ENCODE results near the gene PRKCE. TPM values are rescaled to one million over a fixed set of nuclear protein-coding genes. Genes with fewer than 3 reads are reported as not detected.

Gene PRKCE
- total and polyA plus RNA-seq, 2 of the 8 experiments (the other 6 are each of a cell fraction or from before 2014, with no cell fraction given): 0.54 to 2.1 TPM

GRCh38 chr2:45622336-45623075, 29.0 kb upstream of the PRKCE start:
- TF ChIP-seq ZNF274 (IDR thresholded peaks at IDR 0.05; ENCODE audit: borderline replicate concordance, extremely low read depth, low read length) (no peak), POLR2AphosphoS5 (IDR thresholded peaks at IDR 0.05; ENCODE audit: low read depth, low read length) (no peak), PHF8 (conservative IDR thresholded peaks at IDR 0.05; ENCODE audit: low read depth, low read length) (no peak), SIRT6 (IDR thresholded peaks at IDR 0.05; ENCODE audit: low read length) (no peak), CEBPB (IDR thresholded peaks at IDR 0.05; ENCODE audit: low read depth, low read length) (no peak), RBBP5 (IDR thresholded peaks at IDR 0.05; ENCODE audit: borderline replicate concordance, low read depth, low read length) (no peak), SP2 (IDR thresholded peaks at IDR 0.05; ENCODE audit: low read length) (no peak), GTF2F1 (IDR thresholded peaks at IDR 0.05; ENCODE audit: borderline replicate concordance, low read depth, low read length) (no peak), POLR2A (IDR thresholded peaks at IDR 0.05; ENCODE audit: control extremely low read depth in 1 of 2, low read depth in 2 of 2, low read length in 2 of 2) (no peak), KDM1A (IDR thresholded peaks at IDR 0.05; ENCODE audit: borderline replicate concordance, low read length) (no peak), CBX8 (IDR thresholded peaks at IDR 0.05; ENCODE audit: borderline replicate concordance, low read depth, low read length) (no peak), KDM4A (IDR thresholded peaks at IDR 0.05; ENCODE audit: low read depth, low read length, severe bottlenecking) (no peak), FOSL1 (IDR thresholded peaks at IDR 0.05; ENCODE audit: insufficient read depth, low read depth, low read length) (no peak), YY1 (IDR thresholded peaks at IDR 0.05; ENCODE audit: low read depth, low read length) (no peak), KDM5A (IDR thresholded peaks at IDR 0.05; ENCODE audit: low read length) (no peak)
- H3K23me2 ChIP-seq (ENCODE audit: low read depth, low read length): no peaks in the 10 kb centered on the region
- H3K23ac ChIP-seq (ENCODE audit: insufficient read length): no peak overlapping the region
- no peak overlapping the region for H3K4me3 ChIP-seq (ENCODE audit: extremely low read depth in 1 of 4, insufficient read depth in 2 of 4, low read depth in 3 of 4, low read length in 4 of 4)
- H3K27ac ChIP-seq (ENCODE audit: low read depth, low read length): no peak overlapping the region
- FAIRE-seq (no peak), DNase-seq (ENCODE audit: low read depth in 1 of 2, low spot score in 2 of 2) (no peak)
- H2BK20ac ChIP-seq (ENCODE audit: low read length): no peak overlapping the region
- H4K8ac ChIP-seq (ENCODE audit: extremely low read depth, insufficient read depth, low read length): no peak overlapping the region
- H4K5ac ChIP-seq (ENCODE audit: insufficient read length, low read depth, low read length): no peak overlapping the region
- no peak overlapping the region for H3K9ac ChIP-seq (replicated peaks in 1 of 4; ENCODE audit: extremely low read depth in 1 of 4, low read depth in 3 of 4, low read length in 3 of 4)
- no peak overlapping the region for H3K18ac ChIP-seq (ENCODE audit: extremely low read depth, low read length)
- no peak overlapping the region for H2BK120ac ChIP-seq (replicated peaks; ENCODE audit: low read depth, low read length)
- no peak overlapping the region for H2AFZ ChIP-seq (ENCODE audit: low read length)
- H2BK12ac ChIP-seq (ENCODE audit: low read depth, low read length): no peak overlapping the region
- H3K79me2 ChIP-seq (ENCODE audit: control insufficient read depth in 1 of 2, insufficient read depth in 2 of 2, low read length in 2 of 2): no peaks in the 10 kb centered on the region
- no peaks in the 10 kb centered on the region for H3K4me1 ChIP-seq (replicated peaks in 1 of 4; ENCODE audit: control insufficient read depth in 3 of 4, insufficient read depth in 4 of 4, low read length in 3 of 4)
- H2AK5ac ChIP-seq (ENCODE audit: low read depth, low read length): no peak overlapping the region
- H3K9me3 ChIP-seq (ENCODE audit: insufficient read depth in 2 of 2, low read depth in 1 of 2, low read length in 1 of 2): no peaks in the 10 kb centered on the region
- H2BK15ac ChIP-seq (ENCODE audit: low read length): no peak overlapping the region
- ChIA-PET CTCF (ENCODE audit: partially characterized antibody) (no interaction called here), POLR2A (ENCODE audit: partially characterized antibody) (no interaction called here)
- H3K4ac ChIP-seq (replicated peaks; ENCODE audit: insufficient read length, low read depth, low read length): no peak overlapping the region
- H3K56ac ChIP-seq (replicated peaks; ENCODE audit: insufficient read length, low read depth, low read length): no peak overlapping the region
- no peaks in the 10 kb centered on the region for H3K79me1 ChIP-seq (ENCODE audit: low read depth, low read length)
- no peaks in the 10 kb centered on the region for H3K36me3 ChIP-seq (ENCODE audit: control insufficient read depth in 2 of 4, insufficient read depth in 4 of 4, low read length in 3 of 4)
- H3K4me2 ChIP-seq (ENCODE audit: insufficient read depth in 1 of 2, low read depth in 2 of 2, low read length in 2 of 2): no peak overlapping the region
- no peaks in the 10 kb centered on the region for H4K20me1 ChIP-seq (replicated peaks in 1 of 2; ENCODE audit: control insufficient read depth in 1 of 2, insufficient read depth in 2 of 2, low read length in 2 of 2)
- WGBS, 2 experiments (ENCODE audit: extremely low coverage in 1 of 2, insufficient coverage in 1 of 2, insufficient read length in 1 of 2, insufficient replicate concordance in 2 of 2, low coverage in 1 of 2, low lambda C conversion rate in 2 of 2, missing lambda C conversion rate in 1 of 2): 96% methylated on average over 6 of the region's 6 CpGs; no CpG with 5 or more reads in 1 of the 2 experiments
- H4K91ac ChIP-seq (replicated peaks; ENCODE audit: insufficient read length, low read length): no peak overlapping the region
- H2BK5ac ChIP-seq (ENCODE audit: low read depth, low read length): no peak overlapping the region
- no peak overlapping the region for H3K14ac ChIP-seq (ENCODE audit: insufficient read length)
- no peaks in the 10 kb centered on the region for H3K27me3 ChIP-seq (replicated peaks in 1 of 4; ENCODE audit: control insufficient read depth in 3 of 4, extremely low read depth in 1 of 4, insufficient read depth in 3 of 4, low read length in 3 of 4)
